Keratinocyte (primary cell): ENCODE data around the gene ZNF521. TPM values are rescaled to one million over a fixed set of nuclear protein-coding genes. Genes with fewer than 3 reads are reported as not detected.

Experiments used
- DNase-seq: peaks from one replicate; pipeline ENCODE4 v3.0.0-alpha.2; 2011; ENCODE audit warnings: low read depth, missing footprints, low spot score
- FAIRE-seq: peaks from 2 replicates; lab custom pipeline; 2011; peaks lifted over from hg19 to GRCh38; lab: Jason Lieb, UNC
- H2AFZ ChIP-seq: 2 replicates; pipeline ENCODE4 v1.6.0; 2012; ENCODE audit warnings: low read length, control low read depth, inconsistent platforms; ENCODE audit not compliant: control insufficient read depth
- H3K27ac ChIP-seq: 2 replicates; pipeline ENCODE4 v1.5.1; 2011; ENCODE audit warnings: low read length; ENCODE audit not compliant: control insufficient read depth, insufficient read depth
- H3K27me3 ChIP-seq: 3 replicates; pipeline ENCODE4 v1.6.0; 2011; ENCODE audit warnings: low read length; ENCODE audit not compliant: control insufficient read depth, insufficient read depth; ENCODE audit errors: extremely low read depth
- H3K36me3 ChIP-seq, 2 experiments: 2 replicates in 1 of 2; 3 replicates in 1 of 2; pipeline ENCODE4 v1.5.1; 2011; ENCODE audit warnings: low read length in 2 of 2, mild to moderate bottlenecking in 1 of 2; ENCODE audit not compliant: control insufficient read depth in 2 of 2, insufficient read depth in 2 of 2; ENCODE audit errors: extremely low read depth in 1 of 2
- H3K4me1 ChIP-seq: 3 replicates; pipeline ENCODE4 v1.5.1; 2011; ENCODE audit warnings: low read length; ENCODE audit not compliant: control insufficient read depth, insufficient read depth; ENCODE audit errors: extremely low read depth
- H3K4me2 ChIP-seq: 3 replicates; pipeline ENCODE4 v1.6.0; 2011; ENCODE audit warnings: low read depth, low read length; ENCODE audit not compliant: control insufficient read depth, insufficient read depth; ENCODE audit errors: extremely low read depth
- H3K4me3 ChIP-seq, 3 experiments: fragments of 200-600 bp in 1 of 3; sonication (generic) in 1 of 3; 2 replicates in 2 of 3; 3 replicates in 1 of 3; pipeline ENCODE4 v1.5.1; 2011 to 2016; ENCODE audit warnings: low read length in 3 of 3, mild to moderate bottlenecking in 3 of 3, control low read depth in 2 of 3, inconsistent platforms in 1 of 3, low read depth in 1 of 3, mixed read lengths in 1 of 3, mixed run types in 1 of 3, moderate library complexity in 1 of 3; ENCODE audit not compliant: control insufficient read depth in 2 of 3, insufficient read depth in 2 of 3; ENCODE audit errors: extremely low read depth in 1 of 3
- H3K79me2 ChIP-seq: 2 replicates; pipeline ENCODE4 v1.6.0; 2012; ENCODE audit warnings: low read length; ENCODE audit not compliant: control insufficient read depth, insufficient read depth
- H3K9ac ChIP-seq: 3 replicates; pipeline ENCODE4 v1.6.0; 2011; ENCODE audit warnings: low read length; ENCODE audit not compliant: control insufficient read depth, insufficient read depth; ENCODE audit errors: extremely low read depth
- H3K9me1 ChIP-seq: 3 replicates; pipeline ENCODE4 v1.6.0; 2011; ENCODE audit warnings: low read length; ENCODE audit not compliant: control insufficient read depth, insufficient read depth; ENCODE audit errors: extremely low read depth
- H3K9me3 ChIP-seq: 2 replicates; pipeline ENCODE4 v1.5.1; 2012; ENCODE audit warnings: low read depth, low read length; ENCODE audit not compliant: control insufficient read depth
- H4K20me1 ChIP-seq: 3 replicates; pipeline ENCODE4 v1.6.0; 2011; ENCODE audit warnings: low read length; ENCODE audit not compliant: control insufficient read depth, insufficient read depth; ENCODE audit errors: extremely low read depth
- EZH2 ChIP-seq: IDR thresholded peaks from one replicate; pipeline ENCODE4 v1.6.1; 2012; ENCODE audit warnings: inconsistent platforms, mild to moderate bottlenecking, low read length, moderate library complexity
- dilution Hi-C: fragments of 300-500 bp; cut with MboI; formaldehyde crosslinking; loops from one replicate; pipeline ENCODE4 v1.7.0; 2020; ENCODE audit warnings: low sequenced_read_pairs; ENCODE audit not compliant: extremely low pct_ligation_motif_present
- polyA plus RNA-seq, 5 experiments: library from polyadenylated mRNA; depleted of rRNA in 3 of 5; stranded (reverse) in 3 of 5; stranded (forward) in 1 of 5; unstranded in 1 of 5; fragments of >200 nt; gene quantifications; 1 replicate in 1 of 5; 2 replicates in 3 of 5; 3 replicates in 1 of 5; pipeline versions ENCODE4 v1.2.1 to v1.2.3, GENCODE V29; 2011 to 2012; ENCODE audit warnings: missing spikeins in 2 of 5, low read depth in 1 of 5, low replicate concordance in 1 of 5
- TF ChIP-seq, protein P1 (sequence below), 3 experiments: IDR thresholded peaks in 1 of 3; conservative IDR thresholded peaks in 1 of 3; optimal IDR thresholded peaks in 1 of 3; 2 replicates in 2 of 3; 3 replicates in 1 of 3; pipeline versions ENCODE3 to v1.5.1; 2011; ENCODE audit warnings: low read length in 3 of 3, mild to moderate bottlenecking in 3 of 3, moderate library complexity in 2 of 3, control low read depth in 1 of 3, inconsistent platforms in 1 of 3; ENCODE audit not compliant: insufficient read depth in 2 of 3; ENCODE audit errors: extremely low read depth in 1 of 3

ZNF521 gene
- polyA plus RNA-seq, 1 donor (not counting 4 experiments of a cell fraction or from before 2014, with no cell fraction given) = 0.07 TPM

- H3K9me3 ChIP-seq = no peaks in the 10 kb centered on the region
- H3K4me3 ChIP-seq = no peak overlapping the region
- H3K9me1 ChIP-seq = no peaks in the 10 kb centered on the region
- no peaks in the 10 kb centered on the region for H3K36me3 ChIP-seq
- H3K27ac ChIP-seq = no peak overlapping the region
- no peaks in the 10 kb centered on the region for H4K20me1 ChIP-seq
- no peaks in the 10 kb centered on the region for H3K27me3 ChIP-seq
- no peak overlapping the region for H2AFZ ChIP-seq
- DNase-seq (no peak), FAIRE-seq (no peak)
- dilution Hi-C loops = no loop called here
- no peaks in the 10 kb centered on the region for H3K4me1 ChIP-seq
- TF ChIP-seq, protein P1, sequence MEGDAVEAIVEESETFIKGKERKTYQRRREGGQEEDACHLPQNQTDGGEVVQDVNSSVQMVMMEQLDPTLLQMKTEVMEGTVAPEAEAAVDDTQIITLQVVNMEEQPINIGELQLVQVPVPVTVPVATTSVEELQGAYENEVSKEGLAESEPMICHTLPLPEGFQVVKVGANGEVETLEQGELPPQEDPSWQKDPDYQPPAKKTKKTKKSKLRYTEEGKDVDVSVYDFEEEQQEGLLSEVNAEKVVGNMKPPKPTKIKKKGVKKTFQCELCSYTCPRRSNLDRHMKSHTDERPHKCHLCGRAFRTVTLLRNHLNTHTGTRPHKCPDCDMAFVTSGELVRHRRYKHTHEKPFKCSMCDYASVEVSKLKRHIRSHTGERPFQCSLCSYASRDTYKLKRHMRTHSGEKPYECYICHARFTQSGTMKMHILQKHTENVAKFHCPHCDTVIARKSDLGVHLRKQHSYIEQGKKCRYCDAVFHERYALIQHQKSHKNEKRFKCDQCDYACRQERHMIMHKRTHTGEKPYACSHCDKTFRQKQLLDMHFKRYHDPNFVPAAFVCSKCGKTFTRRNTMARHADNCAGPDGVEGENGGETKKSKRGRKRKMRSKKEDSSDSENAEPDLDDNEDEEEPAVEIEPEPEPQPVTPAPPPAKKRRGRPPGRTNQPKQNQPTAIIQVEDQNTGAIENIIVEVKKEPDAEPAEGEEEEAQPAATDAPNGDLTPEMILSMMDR (optimal IDR thresholded peaks at IDR 0.05 in 1 of 3, IDR thresholded peaks at IDR 0.05 in 1 of 3, conservative IDR thresholded peaks at IDR 0.05 in 1 of 3; ENCODE audit: extremely low read depth in 1 of 3, insufficient read depth in 2 of 3, low read length in 3 of 3) = no peak
- no peak for TF ChIP-seq EZH2
- no peak overlapping the region for H3K9ac ChIP-seq
- H3K4me2 ChIP-seq = no peak overlapping the region
- no peaks in the 10 kb centered on the region for H3K79me2 ChIP-seq
Measured at GRCh38 chr18:25167612-25168410, 184.2 kb downstream of the ZNF521 start.

DNA sequence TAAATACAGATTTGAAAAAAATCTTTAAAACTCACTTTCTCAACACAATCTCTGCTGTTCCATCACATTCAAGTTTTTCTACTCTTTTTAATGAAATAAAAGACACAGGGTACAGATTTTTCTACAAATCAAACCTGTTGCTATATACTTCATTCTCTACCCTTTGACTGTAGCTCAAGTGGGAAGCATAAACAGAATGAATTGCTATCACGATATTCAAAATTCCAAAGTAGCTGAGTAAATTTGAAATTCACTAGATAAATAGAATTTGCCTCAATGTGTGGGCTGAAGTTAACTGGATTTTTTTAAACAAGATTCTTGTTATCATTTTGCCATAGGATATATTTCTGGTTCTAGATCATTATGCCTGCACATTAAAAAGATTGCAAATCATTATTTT, 185.9 kb downstream of the ZNF521 start:
- TF ChIP-seq, protein P1 (optimal IDR thresholded peaks at IDR 0.05 in 1 of 3, IDR thresholded peaks at IDR 0.05 in 1 of 3, conservative IDR thresholded peaks at IDR 0.05 in 1 of 3; ENCODE audit: extremely low read depth in 1 of 3, insufficient read depth in 2 of 3, low read length in 3 of 3) = no peak
- no peak for TF ChIP-seq EZH2
- Histone ChIP-seq H3K9me1 (no peaks in the 10 kb centered on the region), H4K20me1 (no peaks in the 10 kb centered on the region), H3K27ac (no peak overlapping the region), H3K4me3 (no peak overlapping the region), H3K4me2 (no peak overlapping the region), H3K79me2 (no peaks in the 10 kb centered on the region), H3K9ac (no peak overlapping the region), H3K4me1 (no peaks in the 10 kb centered on the region), H3K36me3 (no peaks in the 10 kb centered on the region), H3K27me3 (no peaks in the 10 kb centered on the region), H2AFZ (no peak overlapping the region), H3K9me3 (no peaks in the 10 kb centered on the region)
- DNase-seq = no peak
- dilution Hi-C loops = no loop called here
- no peak for FAIRE-seq
